GM21723 (cell line): ENCODE measurements around the gene FAM24B.
"Not testable (repeated sequence)": the region's sequence is repeated elsewhere in the genome, so short reads cannot be mapped to it uniquely, and the experiment has no call there.

Source experiments
- ATAC-seq: cut with Tn5 transposase; IDR thresholded peaks from one replicate; pipeline ENCODE4 v1.9.1; 2021; ENCODE audit warnings: mild to moderate bottlenecking, moderate library complexity; ENCODE audit not compliant: unreplicated experiment

The FAM24B gene

DNA sequence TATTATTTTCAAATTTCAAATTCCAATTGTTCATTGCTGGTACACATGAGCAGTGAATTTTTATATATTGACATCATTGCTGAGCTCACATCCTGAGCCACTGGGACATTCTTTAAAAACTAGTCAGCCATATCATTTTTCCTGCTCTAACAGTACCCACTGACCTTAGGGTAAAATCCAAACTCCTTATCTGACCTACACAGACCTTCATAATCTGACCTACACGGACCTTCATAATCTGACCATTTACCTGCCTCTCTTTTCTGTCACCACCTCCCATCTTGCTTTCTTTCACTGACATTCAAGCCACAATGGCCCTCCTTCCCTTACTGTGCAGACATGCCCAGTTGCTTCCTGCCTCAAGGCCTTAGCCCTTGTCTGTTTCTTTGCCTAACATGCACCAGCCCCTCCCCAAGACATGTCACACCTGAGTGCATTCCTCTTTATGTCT, 17.6 kb downstream of the FAM24B start:
- no peak for ATAC-seq

DNA sequence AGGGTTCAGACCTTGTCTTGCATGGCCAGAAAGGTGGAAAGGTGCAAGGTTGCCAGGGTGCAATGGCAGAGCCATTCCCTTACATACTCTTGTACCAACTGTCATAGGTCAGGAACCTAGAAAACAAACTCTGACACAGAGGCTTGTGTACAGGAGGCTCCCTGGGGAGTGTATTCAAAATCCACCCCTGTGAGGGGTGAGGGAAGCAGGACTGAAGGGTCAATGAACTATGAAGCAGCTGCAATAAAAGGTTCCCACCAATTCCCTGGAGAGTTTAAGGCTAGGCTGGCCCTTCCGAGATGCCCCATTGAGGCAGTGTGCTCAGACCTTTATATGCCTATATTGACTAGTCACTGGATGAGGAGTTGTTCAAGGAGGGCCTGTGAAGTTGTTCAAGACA, 19.9 kb downstream of the FAM24B start:
- ATAC-seq: no peak

DNA sequence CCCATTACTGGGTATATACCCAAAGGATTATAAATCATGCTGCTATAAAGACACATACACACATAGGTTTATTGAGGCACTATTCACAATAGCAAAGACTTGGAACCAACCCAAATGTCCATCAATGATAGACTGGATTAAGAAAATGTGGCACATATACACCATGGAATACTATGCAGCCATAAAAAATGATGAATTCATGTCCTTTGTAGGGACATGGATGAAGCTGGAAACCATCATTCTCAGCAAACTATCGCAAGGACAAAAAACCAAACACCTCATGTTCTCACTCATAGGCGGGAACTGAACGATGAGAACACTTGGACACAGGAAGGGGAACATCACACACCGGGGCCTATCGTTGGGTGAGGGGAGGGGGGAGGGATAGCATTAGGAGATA, 21.3 kb downstream of the FAM24B start:
- ATAC-seq: not testable (repeated sequence)

DNA sequence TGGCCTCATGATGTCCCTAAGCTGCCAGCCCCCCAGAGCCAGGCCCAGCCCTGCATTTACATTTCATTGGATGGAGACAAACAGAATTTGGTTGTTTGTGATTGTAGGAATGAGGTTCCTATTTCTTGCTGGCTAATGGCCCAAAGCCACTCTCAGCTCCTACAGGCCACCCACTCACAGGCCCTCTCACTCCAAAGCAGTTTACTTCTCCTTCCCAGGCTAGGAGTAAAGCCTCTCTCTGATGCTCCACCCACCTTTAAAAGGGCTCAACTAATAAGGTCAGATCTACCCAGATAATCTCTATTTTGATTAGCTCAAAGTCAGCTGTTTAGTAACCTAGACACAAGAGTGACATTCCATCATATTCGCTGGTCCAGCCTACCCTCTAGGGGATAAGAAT, 22.5 kb downstream of the FAM24B start:
- ATAC-seq: no peak

DNA sequence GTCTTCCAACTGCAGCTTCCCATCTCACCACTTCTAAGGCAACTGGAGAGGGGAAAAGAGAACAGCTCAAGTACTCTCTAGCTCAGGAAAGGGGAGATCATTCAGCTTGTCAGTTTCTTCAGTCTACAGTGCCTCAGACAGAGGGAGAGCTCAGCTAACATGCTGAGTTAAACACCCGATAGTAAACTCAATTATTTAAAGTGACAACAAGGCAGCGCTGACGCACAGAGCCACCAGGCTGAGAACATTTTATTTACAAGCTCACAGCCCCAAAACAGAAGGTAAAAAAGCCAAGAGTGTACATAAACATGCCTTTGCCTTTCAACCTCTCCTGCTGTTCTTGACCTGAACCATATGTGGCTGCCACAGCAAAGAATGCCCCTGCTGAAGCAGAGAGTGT, 23.6 kb downstream of the FAM24B start:
- no peak for ATAC-seq

DNA sequence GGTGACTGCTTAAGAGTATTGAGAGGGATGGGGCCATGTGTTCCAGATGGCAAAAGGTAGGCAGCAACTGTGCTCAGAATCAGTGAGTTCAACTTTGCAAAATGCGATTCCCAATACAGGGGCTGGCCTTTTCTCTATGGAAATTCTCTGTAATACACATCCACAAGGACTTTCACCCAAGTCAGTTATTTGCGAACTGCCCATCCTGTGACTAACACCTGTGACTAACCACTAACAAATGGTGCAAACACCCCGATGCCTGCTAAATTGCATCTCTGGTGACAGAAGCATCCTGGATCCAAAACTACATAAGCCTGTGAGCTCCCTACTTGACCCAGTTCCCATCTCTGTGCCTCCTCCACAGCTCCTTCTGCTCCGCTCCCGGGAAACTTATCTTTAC, 24.7 kb downstream of the FAM24B start:
- ATAC-seq: no peak

DNA sequence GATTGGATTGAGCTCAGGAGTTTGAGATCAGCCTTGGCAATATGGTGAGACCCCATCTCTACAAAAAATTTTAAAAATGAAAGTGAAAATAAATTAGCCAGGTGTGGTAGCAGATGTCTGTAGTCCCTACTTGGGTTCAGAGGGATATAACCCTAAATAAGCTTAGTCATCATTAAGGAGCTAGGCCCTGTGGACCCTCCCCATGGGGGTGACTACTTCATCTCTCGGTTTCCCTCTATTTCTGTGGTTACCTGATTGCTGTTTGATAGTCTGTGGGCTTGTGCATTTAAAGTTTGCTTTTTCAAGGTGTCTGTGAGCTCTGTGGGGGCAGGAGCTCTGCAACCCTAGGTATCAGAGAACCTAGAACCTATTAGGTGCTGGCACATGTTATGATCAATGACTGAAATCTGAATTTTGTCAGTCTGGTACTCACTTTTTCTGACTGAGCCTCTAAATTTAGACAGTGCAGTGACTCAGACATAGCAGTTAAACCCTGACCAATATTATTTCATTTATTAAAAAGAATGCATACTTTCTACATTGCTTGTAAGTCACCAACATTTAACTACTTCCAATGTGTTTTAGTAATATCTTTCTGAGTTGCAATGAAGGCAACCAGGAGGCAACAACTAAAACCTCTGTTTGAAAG, 25.6 kb downstream of the FAM24B start:
- no peak for ATAC-seq

DNA sequence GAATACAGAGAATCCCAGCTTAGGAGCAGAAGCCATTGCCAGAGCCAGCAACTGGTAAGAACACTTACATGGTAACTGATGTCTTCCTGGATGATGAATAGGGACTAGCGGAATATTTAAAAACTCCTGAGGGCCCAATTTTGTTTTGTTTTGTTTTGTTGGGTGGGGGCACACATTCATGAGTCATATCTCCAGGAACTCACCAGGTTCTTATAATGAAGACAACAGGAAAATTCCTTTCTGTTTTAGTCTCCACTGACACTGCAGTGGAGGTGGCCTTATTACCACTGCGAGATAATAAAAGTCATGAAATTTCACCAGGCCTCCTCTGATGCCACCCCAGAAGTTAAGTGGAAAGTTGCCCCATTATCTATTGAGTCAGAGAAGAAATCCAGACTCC, 27.1 kb downstream of the FAM24B start:
- no peak for ATAC-seq

DNA sequence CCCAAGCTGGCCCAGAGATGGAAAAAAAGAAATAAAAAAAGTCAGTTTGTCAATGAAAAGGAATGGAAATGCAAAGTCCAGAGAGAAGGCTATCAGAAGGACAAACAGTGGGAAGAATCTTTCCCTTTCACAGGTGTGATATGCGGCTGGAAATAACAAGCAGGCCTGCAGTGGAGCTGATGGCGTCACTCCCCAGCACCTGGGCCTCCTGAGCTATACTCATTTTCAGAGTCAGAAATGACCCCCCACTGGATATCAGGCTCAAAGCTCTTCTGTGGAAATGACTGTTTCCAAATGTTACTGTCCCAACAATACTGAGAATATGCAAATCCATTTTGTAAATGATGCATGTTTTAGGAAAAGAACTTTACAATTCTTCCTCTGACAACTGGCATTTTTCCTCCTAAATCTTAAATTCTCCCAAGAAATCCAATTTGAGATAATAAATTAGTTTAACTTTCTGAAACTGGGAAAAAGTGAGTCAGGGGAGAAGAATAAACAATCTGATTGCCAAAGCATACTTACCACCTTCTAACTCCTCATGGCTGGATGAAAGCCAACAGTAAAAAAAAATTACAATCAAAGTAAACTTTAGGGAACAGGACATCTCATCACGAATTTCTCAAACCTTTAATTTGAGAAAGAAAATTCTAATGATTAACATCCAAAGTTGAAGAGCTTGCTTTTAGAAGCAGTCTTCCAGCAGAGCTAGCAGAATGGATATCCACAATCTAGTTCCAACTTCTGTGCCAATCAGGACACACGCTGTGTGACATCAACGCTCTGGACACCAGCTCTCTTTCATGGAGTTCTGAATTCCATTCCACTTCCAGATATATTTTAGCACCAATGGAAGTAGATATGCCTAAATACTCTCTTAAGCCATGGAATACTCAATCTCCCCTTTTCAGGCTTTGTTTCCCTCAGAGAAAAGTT, 28.4 kb downstream of the FAM24B start:
- no peak for ATAC-seq

DNA sequence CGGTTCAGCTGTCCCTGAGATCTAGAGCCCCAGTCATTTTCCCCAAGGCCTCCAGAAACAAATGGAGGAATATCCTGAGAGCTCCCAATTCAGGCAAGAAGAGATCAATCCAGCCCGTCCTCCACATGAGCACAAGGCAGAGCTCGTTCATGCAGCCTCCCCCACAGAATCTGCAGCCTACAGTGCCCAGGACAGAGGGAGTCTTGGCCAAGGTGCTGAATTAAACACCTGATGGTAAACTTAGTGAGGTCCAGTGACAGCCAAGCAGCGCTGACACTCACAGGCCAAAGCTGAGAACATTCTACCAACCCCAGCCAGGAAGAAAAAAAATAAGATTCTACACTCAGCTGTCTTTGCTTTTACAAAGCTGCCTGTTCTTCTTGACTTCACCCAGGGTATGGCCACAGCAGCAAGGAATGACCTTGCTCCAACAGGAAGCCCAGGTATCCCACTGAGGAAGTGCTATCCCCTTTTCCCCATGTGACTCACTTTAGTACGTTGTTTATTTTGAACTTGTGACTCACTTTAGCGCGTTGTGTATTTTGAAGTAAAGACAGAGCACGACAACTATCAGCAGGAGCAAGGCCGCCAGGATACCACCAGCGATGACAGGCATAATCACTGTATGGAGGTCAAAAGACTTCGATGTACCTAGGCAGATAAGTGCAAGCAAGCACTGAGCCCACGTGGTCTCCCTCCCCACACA, 29.3 kb downstream of the FAM24B start:
- ATAC-seq: no peak

DNA sequence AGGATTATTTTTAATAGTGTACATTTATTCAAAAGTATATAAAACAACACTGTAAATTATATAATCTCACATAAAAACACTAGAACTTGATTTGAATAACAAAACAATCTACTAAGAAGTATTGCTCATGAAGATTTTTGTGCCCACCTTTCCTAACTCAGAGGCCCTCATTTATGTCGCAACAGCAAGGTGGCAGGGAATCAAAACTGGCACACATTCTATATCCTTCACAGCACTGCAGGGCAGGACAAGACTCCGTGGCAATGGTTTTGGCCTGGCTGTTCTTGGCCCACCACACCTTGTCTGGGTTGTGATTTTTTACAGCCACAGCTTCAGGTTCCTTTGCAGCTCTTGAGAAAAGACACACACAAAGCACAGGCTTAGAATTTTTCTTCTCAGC, 30.3 kb downstream of the FAM24B start:
- no peak for ATAC-seq

DNA sequence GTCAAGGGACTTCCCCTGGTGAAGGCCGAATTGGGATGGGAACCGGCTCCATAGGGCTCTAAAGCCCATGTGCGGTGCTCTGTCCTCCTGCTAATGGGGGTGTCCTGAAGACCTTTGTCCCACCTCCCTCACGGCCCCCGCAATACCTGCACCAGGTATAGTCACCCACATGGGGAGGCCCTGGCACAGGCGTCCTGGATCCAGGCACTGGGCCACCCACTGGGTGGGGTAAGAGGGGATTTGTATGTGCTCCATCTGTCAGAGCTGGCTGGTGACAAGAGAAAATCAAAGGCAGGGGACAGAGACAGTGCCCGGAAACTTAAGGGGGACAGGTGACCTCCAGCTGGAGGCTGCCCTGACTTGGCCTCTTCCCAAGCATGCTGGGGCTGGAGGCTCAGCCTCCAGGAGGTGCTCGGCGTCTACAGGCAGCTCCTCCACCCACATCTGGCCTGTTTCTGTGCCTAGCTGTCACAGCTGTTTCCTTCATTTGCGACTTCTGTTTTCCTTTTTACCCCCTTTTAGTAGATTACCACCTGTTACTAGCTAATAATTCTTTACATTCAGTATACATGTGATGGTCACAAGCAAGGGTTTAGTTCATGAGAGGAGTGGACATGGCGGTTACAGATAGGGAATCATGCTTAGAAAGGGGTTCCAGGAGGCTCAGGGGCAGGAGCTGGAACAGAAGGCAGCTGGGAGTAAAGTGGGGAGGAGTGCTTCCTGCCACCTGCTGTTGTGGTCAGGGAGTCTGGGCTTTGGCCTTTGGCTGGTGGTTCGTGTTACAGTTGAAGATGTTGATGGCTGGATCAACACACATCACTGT, 31.4 kb downstream of the FAM24B start:
- no peak for ATAC-seq

DNA sequence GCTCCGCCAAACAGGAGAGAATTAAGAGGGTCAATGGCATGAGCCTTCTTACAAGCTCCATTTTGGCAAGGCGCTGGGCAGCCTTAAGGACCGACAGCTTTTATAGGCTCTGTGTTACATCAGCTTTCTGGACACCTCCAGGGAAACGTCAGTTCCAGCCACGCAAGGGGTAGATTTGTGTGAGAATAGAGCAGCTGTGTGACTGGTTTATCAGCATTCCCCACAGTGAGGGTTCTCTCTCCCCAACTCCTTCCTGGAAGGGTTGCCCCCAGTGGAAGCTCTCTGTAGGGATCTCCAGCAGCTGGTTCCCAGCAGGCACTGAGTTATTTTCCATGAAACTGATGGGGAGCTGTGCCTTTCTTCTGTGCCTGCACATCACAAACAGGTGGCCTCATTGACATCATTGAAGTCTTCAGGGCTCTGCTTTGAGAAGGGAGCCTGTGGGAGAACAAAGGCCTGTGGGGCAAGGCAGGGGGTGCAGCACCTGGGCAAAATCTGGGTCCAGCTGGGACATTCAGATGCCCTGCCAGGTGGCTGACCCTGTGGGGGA, 33.5 kb downstream of the FAM24B start, which contains the start of gene CUZD1:
Gene CUZD1, minus strand, starts transcription at position 75 of the 550 bp plus-strand sequence. Its CDS starts 14 bp downstream, at position 61.
- ATAC-seq: no peak

DNA sequence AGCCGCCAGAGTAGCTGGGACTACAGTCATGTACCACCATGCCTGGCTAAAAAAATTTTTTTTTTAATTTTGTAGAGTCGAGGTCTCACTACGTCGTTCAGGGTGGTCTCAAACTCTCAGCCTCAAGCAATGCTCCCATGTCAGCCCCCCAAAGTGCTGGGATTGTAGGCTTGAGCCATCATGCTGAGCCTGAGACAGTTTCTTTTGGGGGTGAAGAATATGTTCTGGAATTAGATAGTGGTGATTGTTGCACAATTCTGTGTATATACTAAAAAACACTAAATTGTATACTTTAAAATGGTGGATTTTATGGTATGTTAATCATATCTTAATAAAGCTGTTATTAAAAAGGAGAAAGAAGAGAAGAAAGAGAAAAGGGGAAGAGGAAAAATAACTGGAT, 35.2 kb downstream of the FAM24B start:
- no peak for ATAC-seq

DNA sequence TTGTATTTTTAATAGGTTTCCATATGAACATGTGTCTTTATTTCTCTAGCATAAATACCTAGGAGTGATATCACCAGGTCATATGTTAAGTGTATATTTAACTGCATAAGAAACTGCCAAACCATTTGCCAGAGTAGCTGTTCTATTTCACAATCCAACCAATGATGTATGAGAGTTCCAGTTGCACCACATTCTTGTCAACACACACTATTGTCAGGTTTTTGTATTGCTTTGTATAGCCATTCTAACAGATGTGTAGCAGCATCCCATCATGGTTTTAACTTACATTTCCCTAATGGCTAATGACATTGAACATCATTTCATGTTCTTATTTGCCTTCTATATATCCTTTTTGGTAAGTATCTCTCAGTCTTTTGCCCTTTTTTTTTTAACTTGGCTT, 37.8 kb downstream of the FAM24B start:
- ATAC-seq: no peak

DNA sequence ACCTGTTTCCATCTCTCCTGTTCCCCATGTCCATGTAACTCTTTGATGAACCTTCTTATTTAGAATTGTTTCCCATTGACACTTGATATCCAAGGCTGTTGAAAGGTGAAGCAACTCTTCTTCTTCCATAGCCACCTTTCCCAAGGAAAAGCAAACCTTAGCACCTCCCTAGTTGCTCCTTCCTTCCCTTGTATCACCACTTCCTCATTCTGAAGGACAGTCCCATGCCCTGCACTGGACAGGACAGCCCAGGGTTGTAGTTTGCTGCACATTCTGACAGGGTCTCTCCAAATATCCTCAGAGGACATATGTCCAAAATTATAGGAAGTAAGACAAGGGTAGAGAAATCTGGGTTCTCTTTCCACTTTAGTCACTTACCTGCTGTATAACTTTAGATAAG, 39.9 kb downstream of the FAM24B start:
- ATAC-seq: no peak

DNA sequence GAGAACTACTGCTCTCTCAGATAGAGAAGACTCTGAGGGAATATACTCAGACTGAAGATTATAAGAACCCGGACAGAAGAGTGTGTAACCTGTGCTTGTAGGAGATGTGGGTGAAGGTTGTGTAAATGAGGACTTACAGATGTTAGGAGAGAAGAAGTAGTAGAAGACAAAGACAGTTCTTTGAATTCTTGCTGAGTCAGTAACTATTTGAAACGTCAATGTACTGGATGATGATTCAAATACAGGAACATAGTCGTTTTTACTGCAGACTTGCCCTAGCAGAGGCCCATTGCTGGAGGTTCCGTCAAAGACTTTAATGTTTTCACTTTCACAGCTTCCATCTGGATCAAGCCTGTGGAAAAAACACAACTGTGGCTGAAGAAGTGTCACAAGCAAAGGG, 40.5 kb downstream of the FAM24B start:
- no peak for ATAC-seq

DNA sequence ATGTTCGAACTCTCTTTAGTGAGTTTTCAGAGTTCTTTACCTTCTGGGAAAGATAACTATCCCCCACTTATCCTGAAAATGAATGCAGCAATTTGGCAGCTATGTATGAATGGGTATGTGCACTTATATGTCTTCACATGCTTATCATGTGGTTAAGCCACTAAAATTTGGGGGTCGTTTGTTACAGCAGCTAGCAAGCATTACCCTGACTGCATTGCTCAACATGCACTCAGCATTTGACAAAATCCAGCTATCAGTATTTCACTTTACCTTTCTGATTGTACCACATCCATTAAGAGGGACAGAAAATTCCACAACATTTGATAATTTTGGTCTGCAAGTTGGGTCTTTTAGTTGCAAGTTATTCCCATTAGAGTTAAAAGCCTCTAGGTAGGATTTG, 43.5 kb downstream of the FAM24B start:
- ATAC-seq: no peak

DNA sequence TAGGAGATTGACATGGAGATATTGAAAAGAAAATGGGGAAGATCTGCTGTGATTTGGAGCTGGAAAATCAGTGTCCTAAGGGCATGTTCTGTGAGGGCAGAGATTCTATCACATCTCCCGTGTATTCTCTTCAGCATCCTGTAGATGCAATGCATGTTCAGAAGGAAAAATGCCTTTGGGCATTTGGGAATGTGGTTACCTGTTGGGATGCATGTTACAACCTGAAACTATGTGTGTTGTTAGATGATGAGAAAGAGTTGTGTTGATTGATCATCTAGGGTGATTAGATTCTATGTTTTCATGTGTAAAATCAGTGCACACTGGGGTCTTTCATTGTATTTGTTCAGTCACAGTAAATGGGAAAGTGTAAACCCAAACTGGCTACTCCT, 48.4 kb downstream of the FAM24B start:
- ATAC-seq: no peak

DNA sequence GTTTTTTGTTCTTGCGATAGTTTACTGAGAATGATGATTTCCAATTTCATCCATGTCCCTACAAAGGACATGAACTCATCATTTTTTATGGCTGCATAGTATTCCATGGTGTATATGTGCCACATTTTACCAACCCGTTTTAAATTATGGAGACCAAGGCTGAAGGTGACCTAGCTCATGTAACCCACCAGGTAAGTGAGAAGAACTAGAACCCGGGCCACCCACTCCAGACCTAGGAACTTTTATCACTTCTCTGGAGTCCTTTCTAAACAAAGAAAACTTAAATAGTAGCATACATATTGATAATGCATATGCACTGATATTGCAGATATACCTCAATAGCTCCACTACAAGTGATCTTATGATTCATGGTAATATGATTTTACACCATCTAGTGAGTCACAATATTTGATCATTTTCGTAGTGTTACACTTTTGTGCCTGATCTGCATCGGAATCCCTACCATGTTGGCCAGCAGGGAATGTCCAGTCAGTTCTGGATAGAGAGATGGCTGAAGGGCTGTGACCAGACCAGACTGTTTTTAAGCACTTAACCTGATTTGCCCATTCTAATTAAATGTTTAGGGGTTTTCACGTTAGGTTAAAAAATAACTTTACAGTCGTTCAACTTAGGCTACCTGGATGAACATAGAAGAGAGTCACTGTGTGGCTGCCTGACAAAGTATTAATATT, 49.0 kb downstream of the FAM24B start:
- no peak for ATAC-seq
